Osteocyte (in vitro differentiated cells): Measurements from ENCODE around the gene OSBP. TPM values are rescaled to one million over a fixed set of nuclear protein-coding genes. Genes with fewer than 3 reads are reported as not detected.

Source experiments
- DNase-seq: peaks from one replicate; pipeline ENCODE4 v3.0.0; 2021; ENCODE audit warnings: mixed read lengths; ENCODE audit not compliant: unreplicated experiment; ENCODE audit errors: extremely low spot score
- H3K27ac Mint-ChIP-seq: one replicate; pipeline ENCODE4 v1.8.0; 2021; ENCODE audit warnings: mild to moderate bottlenecking, mixed read lengths; ENCODE audit not compliant: unreplicated experiment
- H3K27me3 Mint-ChIP-seq: one replicate; pipeline ENCODE4 v1.8.0; 2021; ENCODE audit warnings: mixed read lengths; ENCODE audit not compliant: unreplicated experiment
- H3K36me3 Mint-ChIP-seq: one replicate; pipeline ENCODE4 v1.8.0; 2021; ENCODE audit warnings: mixed read lengths; ENCODE audit not compliant: unreplicated experiment
- H3K4me1 Mint-ChIP-seq: one replicate; pipeline ENCODE4 v1.8.0; 2021; ENCODE audit warnings: mixed read lengths; ENCODE audit not compliant: unreplicated experiment
- H3K4me3 Mint-ChIP-seq: one replicate; pipeline ENCODE4 v1.8.0; 2021; ENCODE audit warnings: mild to moderate bottlenecking, moderate library complexity, mixed read lengths; ENCODE audit not compliant: unreplicated experiment
- H3K9me3 Mint-ChIP-seq: one replicate; pipeline ENCODE4 v1.8.0; 2021; ENCODE audit warnings: mixed read lengths; ENCODE audit not compliant: unreplicated experiment
- CTCF ChIP-seq: fragments of 200-600 bp; sonication (generic); IDR thresholded peaks from 2 replicates; pipeline ENCODE4 v1.5.0; 2021; ENCODE audit warnings: antibody characterized with exemption, mild to moderate bottlenecking, moderate library complexity
- total RNA-seq: library from RNA; stranded (reverse); gene quantifications from 2 replicates; pipeline ENCODE4 v1.2.1, GENCODE V29; 2021

OSBP gene
- total RNA-seq, 1 donor from 2014 or later, result 45.7 TPM

- peaks cover 72% of the 10 kb centered on the region for H3K36me3 Mint-ChIP-seq
- H3K4me3 Mint-ChIP-seq, result no peak overlapping the region
- no peak for DNase-seq
- no peak for TF ChIP-seq CTCF
- H3K4me1 Mint-ChIP-seq, result no peaks in the 10 kb centered on the region
- no peaks in the 10 kb centered on the region for H3K9me3 Mint-ChIP-seq
- no peaks in the 10 kb centered on the region for H3K27me3 Mint-ChIP-seq
- H3K27ac Mint-ChIP-seq, result no peak overlapping the region
Observed at GRCh38 chr11:59647245-59647980, 31.8 kb upstream of the OSBP start.

- no peaks in the 10 kb centered on the region for H3K27me3 Mint-ChIP-seq
- H3K4me1 Mint-ChIP-seq, result no peaks in the 10 kb centered on the region
- H3K4me3 Mint-ChIP-seq, result no peak overlapping the region
- no peak for TF ChIP-seq CTCF
- peaks cover 71% of the 10 kb centered on the region for H3K36me3 Mint-ChIP-seq
- H3K27ac Mint-ChIP-seq, result no peak overlapping the region
- no peak for DNase-seq
- H3K9me3 Mint-ChIP-seq, result no peaks in the 10 kb centered on the region
Observed at GRCh38 chr11:59644528-59644927, 29.0 kb upstream of the OSBP start.

GRCh38 chr11:59643390-59643789 is 27.8 kb upstream of the OSBP start:
- H3K4me1 Mint-ChIP-seq, result no peaks in the 10 kb centered on the region

GRCh38 chr11:59641156-59641555 is 25.6 kb upstream of the OSBP start:
- H3K27ac Mint-ChIP-seq, result no peak overlapping the region
- no peak for DNase-seq
- H3K36me3 Mint-ChIP-seq, result peaks cover 77% of the 10 kb centered on the region
- H3K4me1 Mint-ChIP-seq, result no peaks in the 10 kb centered on the region
- no peaks in the 10 kb centered on the region for H3K9me3 Mint-ChIP-seq
- no peak overlapping the region for H3K4me3 Mint-ChIP-seq
- H3K27me3 Mint-ChIP-seq, result no peaks in the 10 kb centered on the region
- TF ChIP-seq CTCF, result no peak

More at GRCh38 chr11:59643390-59643789, 27.8 kb upstream of the OSBP start:
- Mint-ChIP-seq H3K4me3 (no peak overlapping the region), H3K9me3 (no peaks in the 10 kb centered on the region), H3K27me3 (no peaks in the 10 kb centered on the region), H3K27ac (no peak overlapping the region), H3K36me3 (peaks cover 72% of the 10 kb centered on the region)
- DNase-seq, result no peak
- no peak for TF ChIP-seq CTCF

GRCh38 chr11:59630493-59630892 is 14.9 kb upstream of the OSBP start:
- Mint-ChIP-seq H3K9me3 (no peaks in the 10 kb centered on the region), H3K4me3 (no peak overlapping the region), H3K4me1 (peaks cover 14% of the 10 kb centered on the region), H3K36me3 (peaks cover 6% of the 10 kb centered on the region), H3K27ac (no peak overlapping the region), H3K27me3 (no peaks in the 10 kb centered on the region)
- no peak for TF ChIP-seq CTCF
- no peak for DNase-seq
